ENCODE data around the gene ABCA4.

Gene ABCA4

DNA sequence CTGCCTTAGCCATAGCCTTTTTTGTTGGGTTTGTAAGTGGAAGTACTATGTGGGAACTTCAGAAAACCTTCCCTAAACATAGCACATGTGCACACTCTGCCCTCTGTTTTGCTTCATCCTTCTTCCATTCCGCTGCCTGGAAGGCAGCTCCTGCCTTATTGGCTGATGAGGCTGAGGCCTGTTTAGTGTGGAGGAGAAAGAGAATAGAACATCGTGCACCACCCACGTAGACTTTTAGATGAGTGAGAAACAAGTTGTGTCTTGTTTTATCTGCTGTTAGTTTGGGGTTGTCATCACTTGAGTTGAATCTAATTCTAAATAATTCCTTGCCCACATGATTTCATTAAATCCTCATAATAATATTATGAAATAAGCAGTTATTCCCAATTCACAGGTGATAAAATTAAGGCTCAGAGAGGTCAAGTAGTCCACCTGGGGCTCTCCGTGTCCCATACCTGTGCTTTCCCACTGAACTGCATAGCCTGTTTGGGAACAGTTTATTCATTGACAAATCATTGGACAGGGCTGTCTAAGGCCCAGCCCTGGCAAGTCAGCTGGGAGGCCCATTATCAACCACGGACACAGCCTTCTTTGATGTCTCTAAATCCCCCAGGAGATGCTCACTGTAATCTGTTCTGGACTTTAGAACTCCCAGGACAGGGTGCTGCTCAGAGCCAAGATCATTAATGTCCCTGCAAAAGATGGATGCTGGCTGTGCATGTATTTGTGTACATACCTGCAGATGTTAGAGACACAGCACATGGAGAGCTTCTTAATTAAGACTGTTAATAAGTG lies 93.0 kb downstream of the ABCA4 start:
- H2AFZ ChIP-seq (ENCODE audit: low read length) = no peak overlapping the region
- no peak overlapping the region for H3K27ac ChIP-seq (replicated peaks; ENCODE audit: low read length)
- H2BK12ac ChIP-seq (ENCODE audit: low read length) = no peak overlapping the region
- H4K91ac ChIP-seq (ENCODE audit: low read depth, low read length, poor library complexity) = no peak overlapping the region
- H3K4ac ChIP-seq (ENCODE audit: low read length) = no peak overlapping the region
- no peak overlapping the region for H4K8ac ChIP-seq (ENCODE audit: low read depth, low read length)
- H2BK120ac ChIP-seq (ENCODE audit: low read depth, low read length) = no peak overlapping the region
- H3K27me3 ChIP-seq (ENCODE audit: control insufficient read depth in 3 of 3, insufficient read depth in 3 of 3, low read depth in 1 of 3, low read length in 3 of 3) = peaks cover 0 to 22% (median 0%) of the 10 kb centered on the region in 3 experiments
- H3K36me3 ChIP-seq (replicated peaks in 1 of 2; ENCODE audit: control insufficient read depth in 2 of 2, insufficient read depth in 2 of 2, low read length in 2 of 2) = no peaks in the 10 kb centered on the region
- no peak overlapping the region for H3K18ac ChIP-seq (ENCODE audit: low read length)
- no peak overlapping the region for H3K4me2 ChIP-seq (ENCODE audit: insufficient read depth, low read length, poor library complexity, severe bottlenecking)
- H3K79me1 ChIP-seq (ENCODE audit: low read depth, low read length) = no peaks in the 10 kb centered on the region
- H2BK15ac ChIP-seq (ENCODE audit: low read length) = no peak overlapping the region
- H3K9me3 ChIP-seq (replicated peaks in 1 of 2; ENCODE audit: control insufficient read depth in 2 of 2, insufficient read depth in 1 of 2, low read depth in 1 of 2, low read length in 2 of 2) = no peaks in the 10 kb centered on the region
- H3K4me3 ChIP-seq (ENCODE audit: low read length in 2 of 2) = no peak overlapping the region
- H3K14ac ChIP-seq (ENCODE audit: low read length) = no peak overlapping the region
- DNase-seq (ENCODE audit: low spot score) = no peak
- no CpG with 5 or more reads among the region's 5 CpGs for WGBS, 2 donors (ENCODE audit: extremely low coverage in 2 of 2, insufficient read length in 2 of 2, insufficient replicate concordance in 1 of 2)
- no peak overlapping the region for H3K9ac ChIP-seq (ENCODE audit: low read depth, low read length, poor library complexity)
- no peak overlapping the region for H2AK5ac ChIP-seq (ENCODE audit: low read depth, low read length)
- no peak overlapping the region for H2BK5ac ChIP-seq (ENCODE audit: low read length)
- H3K4me1 ChIP-seq (ENCODE audit: control insufficient read depth in 2 of 2, insufficient read depth in 1 of 2, low read depth in 1 of 2, low read length in 2 of 2) = peaks cover 0 to 2% of the 10 kb centered on the region in 2 donors
- H3K23ac ChIP-seq (ENCODE audit: low read depth, low read length, poor library complexity) = no peak overlapping the region

DNA sequence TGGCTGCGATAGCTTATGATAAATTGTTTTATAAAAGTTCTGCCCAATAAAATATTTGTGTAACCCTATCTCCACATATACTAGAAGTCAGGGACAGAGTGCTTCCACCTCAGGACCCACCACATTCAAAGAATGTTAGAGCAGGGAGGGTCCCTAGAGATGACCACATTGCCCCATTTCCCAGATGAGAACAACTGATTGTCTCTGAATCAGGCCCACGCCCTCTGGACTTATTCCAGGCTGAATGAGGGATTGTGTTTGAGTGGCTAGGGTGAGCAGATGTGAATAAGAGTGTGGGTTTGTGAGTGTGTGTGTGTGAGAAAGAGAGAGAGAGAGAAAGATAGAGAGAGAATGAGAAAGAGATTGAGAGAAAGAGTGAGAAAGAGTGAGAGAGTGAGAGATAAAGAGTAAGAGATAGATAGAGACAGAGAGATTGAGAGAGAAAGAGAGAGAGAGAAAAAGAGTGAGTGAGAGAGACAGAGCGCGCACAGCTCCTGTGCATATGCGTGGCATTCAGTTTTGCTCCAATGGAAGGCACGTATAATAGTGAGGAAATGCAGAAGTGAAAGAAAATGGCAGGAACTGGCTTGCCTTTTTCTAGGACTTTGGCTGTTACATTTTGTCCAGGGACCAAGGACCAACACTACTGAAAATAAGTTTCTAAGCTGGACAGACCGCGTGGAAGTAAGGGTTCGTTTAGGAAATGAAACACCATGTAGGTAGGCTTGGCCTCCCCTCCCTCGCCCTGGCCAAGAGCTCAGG lies 94.1 kb downstream of the ABCA4 start:
- Histone ChIP-seq H2AK5ac (ENCODE audit: low read depth, low read length) (no peak overlapping the region), H2BK5ac (ENCODE audit: low read length) (no peak overlapping the region), H3K18ac (ENCODE audit: low read length) (no peak overlapping the region), H3K4me3 (ENCODE audit: low read length in 2 of 2) (no peak overlapping the region), H3K27me3 (ENCODE audit: control insufficient read depth in 3 of 3, insufficient read depth in 3 of 3, low read depth in 1 of 3, low read length in 3 of 3) (peaks cover 0 to 33% (median 0%) of the 10 kb centered on the region in 3 experiments), H3K23ac (ENCODE audit: low read depth, low read length, poor library complexity) (no peak overlapping the region), H2BK12ac (ENCODE audit: low read length) (no peak overlapping the region), H2BK15ac (ENCODE audit: low read length) (no peak overlapping the region), H3K79me1 (ENCODE audit: low read depth, low read length) (no peaks in the 10 kb centered on the region), H3K9ac (ENCODE audit: low read depth, low read length, poor library complexity) (no peak overlapping the region), H4K8ac (ENCODE audit: low read depth, low read length) (no peak overlapping the region), H3K4ac (ENCODE audit: low read length) (no peak overlapping the region), H3K4me2 (ENCODE audit: insufficient read depth, low read length, poor library complexity, severe bottlenecking) (no peak overlapping the region), H3K27ac (replicated peaks; ENCODE audit: low read length) (no peak overlapping the region), H3K9me3 (replicated peaks in 1 of 2; ENCODE audit: control insufficient read depth in 2 of 2, insufficient read depth in 1 of 2, low read depth in 1 of 2, low read length in 2 of 2) (no peaks in the 10 kb centered on the region), H3K14ac (ENCODE audit: low read length) (no peak overlapping the region), H4K91ac (ENCODE audit: low read depth, low read length, poor library complexity) (no peak overlapping the region), H2BK120ac (ENCODE audit: low read depth, low read length) (no peak overlapping the region), H3K4me1 (ENCODE audit: control insufficient read depth in 2 of 2, insufficient read depth in 1 of 2, low read depth in 1 of 2, low read length in 2 of 2) (peaks cover 0 to 2% of the 10 kb centered on the region in 2 donors), H2AFZ (ENCODE audit: low read length) (no peak overlapping the region), H3K36me3 (replicated peaks in 1 of 2; ENCODE audit: control insufficient read depth in 2 of 2, insufficient read depth in 2 of 2, low read length in 2 of 2) (no peaks in the 10 kb centered on the region)
- WGBS, 2 donors (ENCODE audit: extremely low coverage in 2 of 2, insufficient read length in 2 of 2, insufficient replicate concordance in 1 of 2) = no CpG with 5 or more reads among the region's 10 CpGs
- no peak for DNase-seq (ENCODE audit: low spot score)

DNA sequence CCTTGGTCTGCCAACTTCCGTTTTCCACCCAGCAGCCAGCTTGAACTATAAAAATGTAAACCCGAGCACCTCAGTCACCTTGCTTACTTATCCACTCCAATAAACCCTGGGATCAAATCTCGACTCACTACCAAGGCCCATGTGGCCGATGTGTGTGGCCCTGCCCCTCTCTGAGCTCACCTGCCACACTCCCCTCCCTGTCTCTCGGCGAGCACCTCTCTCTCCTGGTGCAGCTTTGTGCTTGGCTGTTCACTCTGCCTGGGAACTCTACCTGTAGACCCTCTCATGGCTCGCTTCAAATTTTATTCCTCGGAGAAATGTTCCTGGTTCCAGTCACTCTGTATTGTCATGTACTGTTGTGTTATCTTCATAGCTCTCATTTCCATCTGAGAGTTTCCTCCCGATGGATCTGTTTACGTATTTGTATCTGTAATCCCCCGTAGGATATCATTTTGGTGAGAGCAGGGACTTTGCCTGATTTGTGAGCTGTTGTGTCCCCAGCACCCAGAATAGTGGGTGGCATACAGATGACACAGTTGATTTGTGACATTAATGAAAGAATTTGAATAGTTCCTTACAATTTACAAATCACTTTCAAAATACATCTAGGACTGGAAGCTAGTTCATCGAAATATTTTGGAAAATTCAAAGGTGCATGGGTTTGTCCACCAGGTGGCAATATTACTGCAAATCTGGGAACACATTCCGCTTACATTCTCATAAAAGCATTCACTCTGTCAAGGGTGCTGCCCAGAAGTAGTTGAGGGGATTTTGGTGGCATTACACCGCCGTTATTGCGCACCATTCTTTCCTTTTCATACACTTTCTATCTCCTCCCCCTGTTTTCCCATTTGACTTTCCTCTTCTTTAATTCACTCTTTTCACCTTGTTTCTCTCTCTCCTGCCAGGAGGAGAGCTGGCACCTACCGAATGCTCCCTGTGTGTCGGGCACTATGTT lies 95.3 kb downstream of the ABCA4 start:
- Histone ChIP-seq H3K27me3 (ENCODE audit: control insufficient read depth in 3 of 3, insufficient read depth in 3 of 3, low read depth in 1 of 3, low read length in 3 of 3) (peaks cover 0 to 44% (median 0%) of the 10 kb centered on the region in 3 experiments), H3K4me1 (ENCODE audit: control insufficient read depth in 2 of 2, insufficient read depth in 1 of 2, low read depth in 1 of 2, low read length in 2 of 2) (no peaks in the 10 kb centered on the region), H4K91ac (ENCODE audit: low read depth, low read length, poor library complexity) (peak overlapping the region; percentile 38), H2BK5ac (ENCODE audit: low read length) (no peak overlapping the region), H3K79me1 (ENCODE audit: low read depth, low read length) (no peaks in the 10 kb centered on the region), H3K23ac (ENCODE audit: low read depth, low read length, poor library complexity) (no peak overlapping the region), H2BK12ac (ENCODE audit: low read length) (no peak overlapping the region), H3K4me3 (ENCODE audit: low read length in 2 of 2) (no peak overlapping the region), H3K18ac (ENCODE audit: low read length) (no peak overlapping the region), H3K4me2 (ENCODE audit: insufficient read depth, low read length, poor library complexity, severe bottlenecking) (no peak overlapping the region), H2BK15ac (ENCODE audit: low read length) (no peak overlapping the region), H2AFZ (ENCODE audit: low read length) (peak overlapping the region; percentile 9), H4K8ac (ENCODE audit: low read depth, low read length) (no peak overlapping the region), H2AK5ac (ENCODE audit: low read depth, low read length) (no peak overlapping the region), H3K4ac (ENCODE audit: low read length) (no peak overlapping the region), H2BK120ac (ENCODE audit: low read depth, low read length) (no peak overlapping the region), H3K9ac (ENCODE audit: low read depth, low read length, poor library complexity) (no peak overlapping the region), H3K27ac (replicated peaks; ENCODE audit: low read length) (no peak overlapping the region), H3K9me3 (replicated peaks in 1 of 2; ENCODE audit: control insufficient read depth in 2 of 2, insufficient read depth in 1 of 2, low read depth in 1 of 2, low read length in 2 of 2) (no peaks in the 10 kb centered on the region), H3K14ac (ENCODE audit: low read length) (no peak overlapping the region), H3K36me3 (replicated peaks in 1 of 2; ENCODE audit: control insufficient read depth in 2 of 2, insufficient read depth in 2 of 2, low read length in 2 of 2) (no peaks in the 10 kb centered on the region)
- peak; percentile 56 for DNase-seq (ENCODE audit: low spot score)
- WGBS, 2 donors (ENCODE audit: extremely low coverage in 2 of 2, insufficient read length in 2 of 2, insufficient replicate concordance in 1 of 2) = no CpG with 5 or more reads among the region's 18 CpGs

All from neuronal stem cell (in vitro differentiated cells).